H54 (cell line): ENCODE measurements around the gene CORIN.

Experiments
- DNase-seq: peaks from one replicate; pipeline ENCODE4 v3.0.0; 2011; ENCODE audit warnings: low spot score, mixed read lengths; ENCODE audit not compliant: insufficient read length
- FAIRE-seq: peaks from 3 replicates; lab custom pipeline; 2011; peaks lifted over from hg19 to GRCh38; lab: Jason Lieb, UNC
- POLR2A ChIP-seq: IDR thresholded peaks from 2 replicates; pipeline ENCODE4 v1.6.1; 2011; ENCODE audit warnings: low read depth, mild to moderate bottlenecking, low read length

CORIN gene

DNA sequence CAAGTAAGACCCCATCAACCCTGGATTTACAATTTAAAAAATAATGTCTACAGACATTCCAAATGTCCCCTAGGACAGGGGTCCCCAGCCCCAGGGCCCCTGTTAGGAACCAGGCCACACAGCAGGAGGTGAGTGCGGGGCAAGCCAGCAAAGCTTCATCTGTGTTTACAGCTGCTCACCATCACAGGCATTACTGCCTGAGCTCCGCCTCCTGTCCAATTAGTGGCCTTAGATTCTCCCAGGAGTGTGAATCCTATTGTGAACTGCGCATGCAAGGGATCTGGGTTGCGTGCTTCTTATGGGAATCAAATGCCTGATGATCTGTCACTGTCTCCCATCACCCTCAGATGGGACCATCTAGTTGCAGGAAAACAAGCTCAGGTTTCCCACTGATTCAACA lies 206.7 kb downstream of the CORIN start:
- TF ChIP-seq POLR2A: no peak
- DNase-seq (no peak), FAIRE-seq (no peak)

GRCh38 chr4:47624031-47624441 lies 213.8 kb downstream of the CORIN start:
- no peak for TF ChIP-seq POLR2A
- no peak for DNase-seq
- FAIRE-seq: no peak

- FAIRE-seq (no peak), DNase-seq (no peak)
Observed at GRCh38 chr4:47621181-47621580, 216.7 kb downstream of the CORIN start.

DNA sequence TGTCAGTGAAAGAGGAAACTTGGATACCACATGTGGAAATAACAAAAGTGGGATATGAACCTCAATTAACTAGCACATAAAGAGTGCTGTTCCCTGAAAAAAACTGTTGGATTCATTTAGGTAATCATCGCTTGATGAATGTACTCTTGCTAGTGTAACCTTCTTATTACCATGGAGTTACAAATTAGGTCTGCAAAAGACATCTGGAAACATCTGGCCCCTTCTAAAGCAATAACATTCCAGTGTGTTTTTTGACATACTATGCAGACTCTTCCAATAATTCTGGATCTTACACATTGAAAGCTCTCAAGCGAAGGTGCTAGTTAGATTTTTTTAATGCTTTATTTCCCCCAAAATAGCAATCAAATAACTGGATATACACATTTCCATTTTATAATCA lies 218.2 kb downstream of the CORIN start:
- no peak for TF ChIP-seq POLR2A
- DNase-seq (no peak), FAIRE-seq (no peak)

More at GRCh38 chr4:47621181-47621580, 216.7 kb downstream of the CORIN start:
- TF ChIP-seq POLR2A: no peak

DNA sequence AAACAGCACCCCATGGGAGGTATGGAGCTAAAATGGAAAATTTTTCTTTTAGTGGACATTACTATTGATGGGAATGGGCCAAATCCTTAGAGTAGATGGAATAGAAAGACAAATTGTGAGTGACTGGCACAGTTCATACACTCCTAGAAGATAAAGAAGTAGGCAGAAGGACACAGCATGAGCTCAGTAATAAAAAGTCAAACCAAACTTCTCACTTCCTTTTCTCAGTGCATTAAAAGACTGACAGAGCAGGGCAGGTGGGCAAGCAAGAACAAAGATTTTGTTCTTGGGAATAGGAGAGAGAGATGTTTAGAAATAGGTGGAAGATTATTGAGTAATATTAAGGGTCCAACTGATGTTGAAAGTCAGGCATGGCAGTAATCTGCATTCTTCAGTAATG lies 220.3 kb downstream of the CORIN start:
- FAIRE-seq (no peak), DNase-seq (no peak)

DNA sequence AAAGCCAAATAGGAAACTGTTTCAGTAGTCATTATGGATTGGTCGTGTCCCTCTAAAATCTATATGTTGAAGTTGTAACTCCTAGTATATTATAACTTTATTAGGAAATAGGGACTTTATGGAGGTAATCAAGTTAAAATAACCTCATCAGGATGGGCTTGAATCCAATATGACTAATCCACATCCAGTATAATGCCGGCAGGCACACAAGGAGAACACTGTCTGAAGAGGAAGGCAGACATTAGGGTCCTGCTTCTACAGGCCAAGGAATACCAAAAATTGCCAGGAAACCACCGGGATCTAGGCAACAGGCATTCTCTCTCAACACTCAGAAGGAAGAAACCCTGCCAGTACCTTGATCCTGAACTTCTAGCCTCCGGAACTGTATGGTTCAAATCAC lies 222.5 kb downstream of the CORIN start:
- no peak for TF ChIP-seq POLR2A
- DNase-seq (no peak), FAIRE-seq (no peak)

More for the DNA sequence above, 220.3 kb downstream of the CORIN start:
- TF ChIP-seq POLR2A: no peak

- no peak for TF ChIP-seq POLR2A
- FAIRE-seq: no peak
- DNase-seq: no peak
Observed at GRCh38 chr4:47612116-47613023, 225.5 kb downstream of the CORIN start.

GRCh38 chr4:47606482-47606881 lies 231.4 kb downstream of the CORIN start:
- TF ChIP-seq POLR2A: no peak
- FAIRE-seq (no peak), DNase-seq (no peak)

- FAIRE-seq: no peak
- DNase-seq: no peak
- no peak for TF ChIP-seq POLR2A
Observed at GRCh38 chr4:47598896-47599295, 239.0 kb downstream of the CORIN start.

GRCh38 chr4:47598320-47598719 lies 239.5 kb downstream of the CORIN start:
- TF ChIP-seq POLR2A: no peak
- FAIRE-seq (no peak), DNase-seq (no peak)

GRCh38 chr4:47597696-47598095 lies 240.2 kb downstream of the CORIN start:
- no peak for FAIRE-seq
- no peak for DNase-seq
- TF ChIP-seq POLR2A: no peak

- no peak for FAIRE-seq
- DNase-seq: no peak
- TF ChIP-seq POLR2A: no peak
Observed at GRCh38 chr4:47590325-47590724, 247.5 kb downstream of the CORIN start.

DNA sequence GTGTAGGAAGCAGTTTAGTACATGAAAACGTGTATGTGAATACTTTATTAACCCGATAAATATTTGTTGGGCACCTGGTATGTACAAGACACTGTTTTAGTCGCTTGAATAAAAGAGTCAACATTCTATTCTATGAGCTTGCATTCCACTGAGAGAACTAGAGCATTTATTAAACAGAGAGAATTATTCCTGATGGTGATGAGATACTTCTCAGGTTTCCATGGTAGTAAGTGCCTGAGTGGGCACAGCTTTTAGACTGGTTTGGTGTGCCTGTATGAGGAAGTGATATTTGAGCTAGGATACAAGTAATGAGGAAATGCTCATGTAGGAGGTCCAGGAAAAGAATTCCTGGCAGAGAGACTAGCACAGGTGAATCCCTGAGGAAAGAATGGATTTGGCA lies 258.6 kb downstream of the CORIN start:
- TF ChIP-seq POLR2A: no peak
- FAIRE-seq (no peak), DNase-seq (no peak)

DNA sequence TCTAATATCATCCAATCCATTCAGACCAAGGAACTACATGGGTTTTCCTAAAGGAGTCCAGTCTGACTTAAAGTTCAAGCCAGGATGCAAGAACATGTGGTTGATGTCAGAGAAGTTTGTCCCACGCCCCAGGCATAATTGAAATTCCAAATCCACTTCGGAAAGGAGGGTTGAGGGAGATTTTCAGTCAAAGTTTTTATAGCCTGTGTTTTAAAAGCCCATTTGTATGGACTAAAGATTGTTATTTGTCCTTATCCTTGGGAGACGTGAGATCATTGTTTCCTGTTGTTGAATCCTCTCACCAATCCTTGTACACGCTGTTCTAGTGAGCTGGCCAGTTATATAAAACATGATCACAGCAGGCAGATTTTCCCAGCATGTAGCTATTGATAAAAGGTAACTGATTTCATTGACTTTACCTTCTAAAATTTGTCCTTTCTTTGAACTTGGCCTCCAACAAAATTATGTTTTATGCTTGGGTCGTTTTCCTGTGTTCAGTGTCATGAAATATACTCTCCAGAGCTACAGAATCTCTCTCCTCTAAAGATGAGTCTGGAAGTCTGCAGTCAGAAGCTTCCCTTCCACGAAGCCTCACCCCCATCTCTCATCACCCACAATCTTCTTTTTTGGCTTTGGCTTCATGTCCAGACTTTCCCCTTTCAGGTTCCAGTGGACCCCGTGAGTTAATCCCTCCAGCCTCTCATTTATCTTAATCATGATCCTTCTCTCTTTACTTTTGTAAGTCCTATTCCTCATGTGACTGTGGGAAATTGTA lies 259.9 kb downstream of the CORIN start:
- FAIRE-seq: no peak
- no peak for DNase-seq
- TF ChIP-seq POLR2A: no peak
